HL-60/S4 treated with retinoic acid at 250 ng/mL for 4 days and 3 days (cell line): Measurements from ENCODE around the gene C10orf105.

Experiments
- in situ Hi-C: fragments of 300-500 bp; cut with MboI; formaldehyde crosslinking; loops from 2 replicates; pipeline ENCODE4 v1.7.0; 2022; ENCODE audit warnings: low sequenced_read_pairs

The C10orf105 gene

GRCh38 chr10:71718165-71718698, 1.3 kb downstream of the C10orf105 start:
- in situ Hi-C loops, result loop anchor here (25.0 kb wide), 1 partner anchor 406 kb away; the partner anchor contains the start of gene SLC29A3

- in situ Hi-C loops, result loop anchor here (25.0 kb wide), 1 partner anchor 405 kb away; the partner anchor contains the start of gene SLC29A3
Observed at GRCh38 chr10:71717551-71717951, 2.0 kb downstream of the C10orf105 start.

GRCh38 chr10:71717056-71717455, 2.5 kb downstream of the C10orf105 start:
- in situ Hi-C loops, result loop anchor here (25.0 kb wide), 1 partner anchor 405 kb away; the partner anchor contains the start of gene SLC29A3

GRCh38 chr10:71716426-71716825, 3.2 kb downstream of the C10orf105 start:
- in situ Hi-C loops, result loop anchor here (25.0 kb wide), 1 partner anchor 404 kb away; the partner anchor contains the start of gene SLC29A3

GRCh38 chr10:71715860-71716259, 3.7 kb downstream of the C10orf105 start:
- in situ Hi-C loops, result loop anchor here (25.0 kb wide), 1 partner anchor 404 kb away; the partner anchor contains the start of gene SLC29A3

- in situ Hi-C loops, result loop anchor here (25.0 kb wide), 1 partner anchor 403 kb away; the partner anchor contains the start of gene SLC29A3
Observed at GRCh38 chr10:71715026-71715425, 4.6 kb downstream of the C10orf105 start.

GRCh38 chr10:71714592-71714991, 5.0 kb downstream of the C10orf105 start:
- in situ Hi-C loops, result loop anchor here (25.0 kb wide), 1 partner anchor 402 kb away; the partner anchor contains the start of gene SLC29A3

GRCh38 chr10:71714031-71714410, 5.6 kb downstream of the C10orf105 start:
- in situ Hi-C loops, result loop anchor here (25.0 kb wide), 1 partner anchor 402 kb away; the partner anchor contains the start of gene SLC29A3

- in situ Hi-C loops, result loop anchor here (25.0 kb wide), 1 partner anchor 401 kb away; the partner anchor contains the start of gene SLC29A3
Observed at GRCh38 chr10:71713135-71714030, 6.2 kb downstream of the C10orf105 start.

- in situ Hi-C loops, result loop anchor here (25.0 kb wide), 1 partner anchor 400 kb away; the partner anchor contains the start of gene SLC29A3
Observed at GRCh38 chr10:71712572-71713134, 6.9 kb downstream of the C10orf105 start.

GRCh38 chr10:71712170-71712569, 7.4 kb downstream of the C10orf105 start:
- in situ Hi-C loops, result loop anchor here (25.0 kb wide), 1 partner anchor 400 kb away; the partner anchor contains the start of gene SLC29A3

GRCh38 chr10:71711052-71711623, 8.4 kb downstream of the C10orf105 start:
- in situ Hi-C loops, result loop anchor here (25.0 kb wide), 1 partner anchor 399 kb away; the partner anchor contains the start of gene SLC29A3

GRCh38 chr10:71710519-71710918, 9.1 kb downstream of the C10orf105 start:
- in situ Hi-C loops, result loop anchor here (25.0 kb wide), 1 partner anchor 398 kb away; the partner anchor contains the start of gene SLC29A3

GRCh38 chr10:71708897-71709882, 10.4 kb downstream of the C10orf105 start:
- in situ Hi-C loops, result loop anchor here (25.0 kb wide), 1 partner anchor 397 kb away; the partner anchor contains the start of gene SLC29A3

GRCh38 chr10:71708301-71708703, 11.3 kb downstream of the C10orf105 start:
- in situ Hi-C loops, result loop anchor here (25.0 kb wide), 1 partner anchor 396 kb away; the partner anchor contains the start of gene SLC29A3

GRCh38 chr10:71707240-71707789, 12.3 kb downstream of the C10orf105 start:
- in situ Hi-C loops, result loop anchor here (25.0 kb wide), 1 partner anchor 395 kb away; the partner anchor contains the start of gene SLC29A3

GRCh38 chr10:71706216-71707121, 13.1 kb downstream of the C10orf105 start:
- in situ Hi-C loops, result loop anchor here (25.0 kb wide), 1 partner anchor 394 kb away; the partner anchor contains the start of gene SLC29A3
